ENCODE data around the gene CCDC81. TPM values are rescaled to one million over a fixed set of nuclear protein-coding genes. Genes with fewer than 3 reads are reported as not detected.
"Not testable (repeated sequence)": the region's sequence is repeated elsewhere in the genome, so short reads cannot be mapped to it uniquely, and the experiment has no call there.

CCDC81 gene
- total and polyA plus RNA-seq, 7 experiments from 2014 or later = 0.12 to 1.2 (median 0.83) TPM; not detected in 1

DNA sequence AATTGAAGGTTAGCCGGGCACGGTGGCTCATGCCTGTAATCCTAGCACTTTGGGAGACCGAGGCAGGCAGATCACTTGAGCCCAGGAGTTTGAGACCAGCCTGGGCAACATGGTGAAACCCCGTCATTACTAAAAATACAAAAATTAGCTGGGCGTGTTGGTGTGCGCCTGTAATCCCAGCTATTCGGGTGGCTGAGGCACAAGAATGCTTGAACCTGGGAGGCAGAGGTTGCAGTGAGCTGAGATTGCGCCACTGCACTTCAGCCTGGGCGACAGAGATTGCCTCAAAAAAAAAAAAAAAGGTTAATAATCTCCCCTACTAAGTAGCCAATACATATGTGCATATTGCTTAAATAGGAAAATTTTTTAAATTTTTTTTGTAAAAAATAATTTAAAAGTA is 42.3 kb downstream of the CCDC81 start:
- H3K4me3 Mint-ChIP-seq; H3K27me3 Mint-ChIP-seq; H3K27ac Mint-ChIP-seq; H3K9me3 ChIP-seq (ENCODE audit: control insufficient read depth in 2 of 3, low read length in 3 of 3); H3K9me3 Mint-ChIP-seq; intact Hi-C loops (cut with micrococcal nuclease); H3K27ac ChIP-seq (ENCODE audit: low read depth, low read length); H3K27me3 ChIP-seq (ENCODE audit: control insufficient read depth in 2 of 2, insufficient read depth in 2 of 2, low read length in 2 of 2); H3K4me1 Mint-ChIP-seq; DNase-seq; H3K4me3 ChIP-seq (ENCODE audit: low read length); ATAC-seq; H3K36me3 ChIP-seq (ENCODE audit: control insufficient read depth in 2 of 3, insufficient read depth in 3 of 3, low read length in 3 of 3); H3K4me1 ChIP-seq (ENCODE audit: control insufficient read depth in 2 of 2, insufficient read depth in 2 of 2, low read length in 2 of 2); POLR2A ChIA-PET: not testable (repeated sequence)
- CTCF ChIA-PET = interaction anchor here (0.6 kb wide), 2 partner anchors 50 to 628 kb away, joined by 3 to 5 read pairs; no protein-coding TSS in a partner anchor
- peaks cover 0 to 27% (median 2%) of the 10 kb centered on the region in 5 donors for H3K36me3 Mint-ChIP-seq

DNA sequence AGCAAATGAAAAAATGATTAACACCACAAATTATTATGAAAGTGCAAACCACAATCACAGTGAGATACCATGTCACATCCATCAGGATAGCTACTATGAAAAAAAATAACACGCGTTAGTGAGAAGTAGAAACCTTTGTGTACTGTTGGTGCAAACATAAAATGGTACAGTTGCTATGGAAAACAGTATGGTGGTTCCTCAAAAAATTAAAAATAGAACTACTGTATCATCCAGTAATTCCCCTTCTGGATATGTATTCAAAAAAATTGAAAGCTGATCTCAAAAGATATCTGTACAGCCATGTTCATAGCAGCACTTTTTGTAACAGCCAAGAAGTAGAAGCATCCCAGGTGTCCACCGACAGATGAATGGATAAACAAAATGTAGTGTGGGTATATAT is 43.4 kb downstream of the CCDC81 start:
- POLR2A ChIA-PET = no interaction called here
- intact Hi-C loops (cut with micrococcal nuclease) = no loop called here
- no peaks in the 10 kb centered on the region for H3K4me1 ChIP-seq (ENCODE audit: control insufficient read depth in 2 of 2, insufficient read depth in 2 of 2, low read length in 2 of 2)
- no peak overlapping the region for H3K27ac Mint-ChIP-seq
- no peaks in the 10 kb centered on the region for H3K27me3 Mint-ChIP-seq
- no peak overlapping the region for H3K4me3 ChIP-seq (ENCODE audit: low read length)
- peaks cover 0 to 5% (median 0%) of the 10 kb centered on the region in 7 donors for H3K4me1 Mint-ChIP-seq
- peaks cover 0 to 26% (median 6%) of the 10 kb centered on the region in 5 donors for H3K36me3 Mint-ChIP-seq
- no peaks in the 10 kb centered on the region for H3K9me3 ChIP-seq (ENCODE audit: control insufficient read depth in 2 of 3, low read length in 3 of 3)
- CTCF ChIA-PET = no interaction called here
- no peaks in the 10 kb centered on the region for H3K9me3 Mint-ChIP-seq
- H3K27ac ChIP-seq (ENCODE audit: low read depth, low read length) = no peak overlapping the region
- ATAC-seq (no peak), DNase-seq (no peak)
- H3K4me3 Mint-ChIP-seq = no peak overlapping the region
- no peaks in the 10 kb centered on the region for H3K27me3 ChIP-seq (ENCODE audit: control insufficient read depth in 2 of 2, insufficient read depth in 2 of 2, low read length in 2 of 2)
- no peaks in the 10 kb centered on the region for H3K36me3 ChIP-seq (ENCODE audit: control insufficient read depth in 2 of 3, insufficient read depth in 3 of 3, low read length in 3 of 3)

DNA sequence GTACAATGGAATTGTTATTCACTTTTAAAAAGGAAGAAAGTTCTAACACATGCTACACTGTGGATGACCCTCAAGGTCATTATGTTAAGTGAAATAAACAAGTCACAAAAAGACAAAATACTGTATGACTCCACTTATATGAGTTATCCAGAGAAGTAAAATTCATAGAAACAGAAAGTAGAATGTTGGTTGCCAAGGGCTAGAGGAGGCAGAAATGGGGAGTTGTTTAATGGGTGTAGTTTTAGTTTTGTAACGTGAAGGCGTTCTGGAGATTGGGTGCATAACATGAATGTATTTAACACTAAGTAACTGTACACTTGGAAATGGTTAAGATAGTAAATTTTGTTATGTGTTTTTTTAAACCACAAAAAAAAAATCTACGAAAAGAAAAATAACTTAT is 43.8 kb downstream of the CCDC81 start:
- intact Hi-C loops (cut with micrococcal nuclease) = no loop called here
- no peak for ATAC-seq

DNA sequence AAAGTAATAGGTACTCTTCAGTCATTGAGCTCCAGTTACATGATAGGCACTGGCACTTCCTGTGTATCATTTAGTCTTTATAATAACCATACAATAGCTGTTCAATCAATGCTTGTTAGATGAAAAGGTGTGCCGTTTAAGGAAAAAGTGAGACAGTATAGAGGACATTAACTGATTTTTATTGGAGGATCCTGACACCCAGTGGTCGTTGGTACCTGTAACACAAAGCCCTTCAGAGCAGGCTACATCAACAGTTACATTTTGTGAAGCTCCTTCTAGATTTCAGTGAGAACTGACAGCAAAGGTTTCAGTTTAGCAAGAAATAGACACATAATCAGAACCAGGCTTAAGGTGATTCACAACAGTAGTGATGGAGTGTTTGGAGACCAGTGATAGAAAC is 44.2 kb downstream of the CCDC81 start:
- CTCF ChIA-PET = no interaction called here
- no peaks in the 10 kb centered on the region for H3K27me3 ChIP-seq (ENCODE audit: control insufficient read depth in 2 of 2, insufficient read depth in 2 of 2, low read length in 2 of 2)
- no peaks in the 10 kb centered on the region for H3K9me3 ChIP-seq (ENCODE audit: control insufficient read depth in 2 of 3, low read length in 3 of 3)
- H3K4me3 ChIP-seq (ENCODE audit: low read length) = no peak overlapping the region
- H3K4me1 Mint-ChIP-seq = peaks cover 0 to 5% (median 0%) of the 10 kb centered on the region in 7 donors
- H3K36me3 ChIP-seq (ENCODE audit: control insufficient read depth in 2 of 3, insufficient read depth in 3 of 3, low read length in 3 of 3) = no peaks in the 10 kb centered on the region
- DNase-seq = no peak
- no peak overlapping the region for H3K4me3 Mint-ChIP-seq
- no peak for ATAC-seq
- intact Hi-C loops (cut with micrococcal nuclease) = no loop called here
- POLR2A ChIA-PET = no interaction called here
- no peaks in the 10 kb centered on the region for H3K9me3 Mint-ChIP-seq
- no peak overlapping the region for H3K27ac Mint-ChIP-seq
- no peaks in the 10 kb centered on the region for H3K4me1 ChIP-seq (ENCODE audit: control insufficient read depth in 2 of 2, insufficient read depth in 2 of 2, low read length in 2 of 2)
- no peaks in the 10 kb centered on the region for H3K27me3 Mint-ChIP-seq
- H3K36me3 Mint-ChIP-seq = peaks cover 0 to 23% (median 9%) of the 10 kb centered on the region in 5 donors
- H3K27ac ChIP-seq (ENCODE audit: low read depth, low read length) = no peak overlapping the region

More for the DNA sequence above, 43.8 kb downstream of the CCDC81 start:
- ChIA-PET POLR2A (no interaction called here), CTCF (no interaction called here)
- no peak overlapping the region for H3K4me3 Mint-ChIP-seq
- no peak for DNase-seq
- H3K36me3 ChIP-seq (ENCODE audit: control insufficient read depth in 2 of 3, insufficient read depth in 3 of 3, low read length in 3 of 3) = no peaks in the 10 kb centered on the region
- H3K9me3 Mint-ChIP-seq = no peaks in the 10 kb centered on the region
- no peak overlapping the region for H3K27ac Mint-ChIP-seq
- H3K27me3 ChIP-seq (ENCODE audit: control insufficient read depth in 2 of 2, insufficient read depth in 2 of 2, low read length in 2 of 2) = no peaks in the 10 kb centered on the region
- H3K4me3 ChIP-seq (ENCODE audit: low read length) = no peak overlapping the region
- H3K27ac ChIP-seq (ENCODE audit: low read depth, low read length) = no peak overlapping the region
- peaks cover 0 to 5% (median 0%) of the 10 kb centered on the region in 7 donors for H3K4me1 Mint-ChIP-seq
- H3K36me3 Mint-ChIP-seq = peaks cover 0 to 24% (median 9%) of the 10 kb centered on the region in 5 donors
- no peaks in the 10 kb centered on the region for H3K9me3 ChIP-seq (ENCODE audit: control insufficient read depth in 2 of 3, low read length in 3 of 3)
- no peaks in the 10 kb centered on the region for H3K27me3 Mint-ChIP-seq
- H3K4me1 ChIP-seq (ENCODE audit: control insufficient read depth in 2 of 2, insufficient read depth in 2 of 2, low read length in 2 of 2) = no peaks in the 10 kb centered on the region

DNA sequence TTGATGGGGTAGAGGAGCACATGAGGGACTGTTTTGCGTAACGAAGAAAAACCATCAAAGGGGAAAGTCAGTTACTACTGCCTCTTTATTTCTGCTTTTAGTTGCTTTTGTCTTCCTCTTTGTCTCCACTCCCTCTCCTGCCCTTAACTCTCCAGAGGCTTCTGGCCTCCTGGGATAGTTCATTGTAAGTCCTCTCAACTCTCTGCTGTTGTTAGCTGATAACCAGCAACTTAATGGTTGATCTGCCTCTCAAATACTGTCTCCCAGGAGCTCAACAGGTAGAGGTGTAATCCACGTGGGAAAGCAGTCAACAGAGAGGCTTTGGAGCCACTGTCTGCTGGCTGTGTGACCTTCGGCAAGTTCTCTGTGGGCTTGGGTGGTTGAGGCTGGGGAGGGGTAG is 47.3 kb downstream of the CCDC81 start:
- H3K4me3 Mint-ChIP-seq = no peak overlapping the region
- H3K9me3 Mint-ChIP-seq = peaks cover 0 to 16% (median 4%) of the 10 kb centered on the region in 11 donors
- no peaks in the 10 kb centered on the region for H3K4me1 ChIP-seq (ENCODE audit: control insufficient read depth in 2 of 2, insufficient read depth in 2 of 2, low read length in 2 of 2)
- H3K27ac Mint-ChIP-seq = no peak overlapping the region
- no peaks in the 10 kb centered on the region for H3K27me3 ChIP-seq (ENCODE audit: control insufficient read depth in 2 of 2, insufficient read depth in 2 of 2, low read length in 2 of 2)
- intact Hi-C loops (cut with micrococcal nuclease) = no loop called here
- H3K27me3 Mint-ChIP-seq = peaks cover 0 to 4% (median 0%) of the 10 kb centered on the region in 5 donors
- POLR2A ChIA-PET = interaction anchor here (0.7 kb wide), 1 partner anchor 139 kb away, joined by 3 read pairs; no protein-coding TSS in a partner anchor
- H3K4me3 ChIP-seq (ENCODE audit: low read length) = no peak overlapping the region
- H3K36me3 Mint-ChIP-seq = peaks cover 0 to 21% (median 16%) of the 10 kb centered on the region in 5 donors
- CTCF ChIA-PET = interaction anchor here (0.7 kb wide), 1 partner anchor 64 kb away, joined by 3 read pairs; no protein-coding TSS in a partner anchor
- H3K4me1 Mint-ChIP-seq = peaks cover 0 to 5% (median 0%) of the 10 kb centered on the region in 7 donors
- H3K36me3 ChIP-seq (ENCODE audit: control insufficient read depth in 2 of 3, insufficient read depth in 3 of 3, low read length in 3 of 3) = no peaks in the 10 kb centered on the region
- no peak overlapping the region for H3K27ac ChIP-seq (ENCODE audit: low read depth, low read length)
- H3K9me3 ChIP-seq (ENCODE audit: control insufficient read depth in 2 of 3, low read length in 3 of 3) = no peaks in the 10 kb centered on the region
- DNase-seq (no peak), ATAC-seq (no peak)

DNA sequence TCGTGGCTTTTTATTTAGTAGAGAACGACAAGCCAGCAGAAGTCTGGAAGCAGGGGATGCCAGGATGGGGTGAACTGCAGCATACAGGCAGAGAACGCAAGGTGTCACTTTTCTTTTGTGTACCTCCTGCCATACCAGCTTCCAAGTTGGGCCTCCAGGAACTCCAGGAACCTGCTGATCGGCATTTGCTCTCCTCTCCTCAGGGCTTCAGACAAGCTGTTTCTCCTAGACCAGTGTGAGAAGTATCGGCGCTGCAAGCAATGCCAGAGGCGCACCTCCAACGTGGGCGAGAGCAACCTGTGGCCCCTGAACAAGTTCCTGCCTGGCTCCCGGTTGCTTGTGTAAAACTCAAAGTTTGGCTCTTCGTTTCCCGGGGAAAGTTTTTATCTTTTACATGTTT is 47.7 kb downstream of the CCDC81 start:
- peaks cover 0 to 6% (median 0%) of the 10 kb centered on the region in 5 donors for H3K27me3 Mint-ChIP-seq
- DNase-seq (no peak), ATAC-seq (no peak)
- Histone ChIP-seq H3K4me1 (ENCODE audit: control insufficient read depth in 2 of 2, insufficient read depth in 2 of 2, low read length in 2 of 2) (no peaks in the 10 kb centered on the region), H3K27ac (ENCODE audit: low read depth, low read length) (no peak overlapping the region), H3K9me3 (ENCODE audit: control insufficient read depth in 2 of 3, low read length in 3 of 3) (no peaks in the 10 kb centered on the region), H3K4me3 (ENCODE audit: low read length) (no peak overlapping the region), H3K36me3 (ENCODE audit: control insufficient read depth in 2 of 3, insufficient read depth in 3 of 3, low read length in 3 of 3) (no peaks in the 10 kb centered on the region), H3K27me3 (ENCODE audit: control insufficient read depth in 2 of 2, insufficient read depth in 2 of 2, low read length in 2 of 2) (no peaks in the 10 kb centered on the region)
- H3K4me3 Mint-ChIP-seq = no peak overlapping the region
- POLR2A ChIA-PET = interaction anchor here (0.7 kb wide), 1 partner anchor 140 kb away, joined by 3 read pairs; no protein-coding TSS in a partner anchor
- no peak overlapping the region for H3K27ac Mint-ChIP-seq
- peaks cover 0 to 21% (median 16%) of the 10 kb centered on the region in 5 donors for H3K36me3 Mint-ChIP-seq
- intact Hi-C loops (cut with micrococcal nuclease) = no loop called here
- H3K9me3 Mint-ChIP-seq = peaks cover 0 to 20% (median 6%) of the 10 kb centered on the region in 11 donors
- peaks cover 0 to 5% (median 0%) of the 10 kb centered on the region in 7 donors for H3K4me1 Mint-ChIP-seq
- CTCF ChIA-PET = no interaction called here

DNA sequence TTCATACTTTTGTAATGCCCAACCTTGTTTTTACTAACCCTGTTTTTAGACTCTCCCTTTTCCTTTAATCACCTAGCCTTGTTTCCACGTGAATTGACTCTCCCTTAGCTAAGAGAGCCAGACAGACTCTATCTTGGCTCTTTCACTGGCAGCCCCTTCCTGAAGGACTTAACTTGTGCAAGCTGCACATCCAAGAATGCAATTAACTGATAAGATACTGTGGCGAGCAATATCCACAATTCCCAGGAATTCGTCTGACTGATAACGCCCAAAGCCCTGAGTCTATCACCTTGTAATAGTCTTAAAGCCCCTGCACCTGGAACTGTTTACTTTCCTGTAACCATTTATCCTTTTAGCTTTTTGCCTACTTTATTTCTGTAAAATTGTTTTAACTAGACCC is 48.8 kb downstream of the CCDC81 start:
- H3K9me3 ChIP-seq (ENCODE audit: control insufficient read depth in 2 of 3, low read length in 3 of 3); H3K4me1 Mint-ChIP-seq; H3K4me3 Mint-ChIP-seq; H3K4me1 ChIP-seq (ENCODE audit: control insufficient read depth in 2 of 2, insufficient read depth in 2 of 2, low read length in 2 of 2); H3K27ac ChIP-seq (ENCODE audit: low read depth, low read length); H3K4me3 ChIP-seq (ENCODE audit: low read length); intact Hi-C loops (cut with micrococcal nuclease); POLR2A ChIA-PET; H3K27me3 ChIP-seq (ENCODE audit: control insufficient read depth in 2 of 2, insufficient read depth in 2 of 2, low read length in 2 of 2); CTCF ChIA-PET; ATAC-seq; H3K36me3 ChIP-seq (ENCODE audit: control insufficient read depth in 2 of 3, insufficient read depth in 3 of 3, low read length in 3 of 3); DNase-seq; H3K27ac Mint-ChIP-seq: not testable (repeated sequence)
- peaks cover 0 to 27% (median 16%) of the 10 kb centered on the region in 5 donors for H3K36me3 Mint-ChIP-seq
- H3K9me3 Mint-ChIP-seq = peaks cover 0 to 29% (median 6%) of the 10 kb centered on the region in 11 donors
- peaks cover 0 to 12% (median 0%) of the 10 kb centered on the region in 5 donors for H3K27me3 Mint-ChIP-seq

Measured in naive thymus-derived CD4-positive, alpha-beta T cell (primary cell).